ENCODE measurements around the gene GMFB. TPM values are rescaled to one million over a fixed set of nuclear protein-coding genes. Genes with fewer than 3 reads are reported as not detected.

The GMFB gene
- total and polyA plus RNA-seq, 10 of the 15 experiments (the other 5 are each of a cell fraction or from before 2014, with no cell fraction given) = 29.3 to 71.0 (median 50.8) TPM

DNA sequence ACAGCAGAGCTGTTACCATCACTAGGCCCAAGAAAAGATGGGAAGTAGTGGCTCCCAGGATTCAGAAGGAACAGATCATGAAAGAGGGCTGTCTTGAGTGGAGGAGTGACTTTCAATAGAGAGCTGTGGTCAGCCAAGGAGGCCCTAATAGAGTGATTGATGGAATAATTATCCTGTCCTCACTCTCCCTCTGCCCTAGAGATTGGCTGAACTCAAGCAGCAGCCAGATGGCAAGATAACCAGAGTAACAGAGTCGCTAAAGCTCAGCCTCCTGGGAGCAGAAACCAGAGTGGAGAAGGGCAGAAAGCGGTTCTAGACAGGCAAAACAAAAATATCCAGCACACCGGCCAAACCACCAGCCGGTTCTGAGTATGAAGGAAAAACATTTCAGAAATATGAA, 23.1 kb downstream of the GMFB start:
- Histone ChIP-seq H3K9ac (ENCODE audit: control insufficient read depth, insufficient read depth, low read length) (no peak overlapping the region), H3K27me3 (replicated peaks in 1 of 2; ENCODE audit: control insufficient read depth in 2 of 2, insufficient read depth in 2 of 2, low read length in 1 of 2) (no peaks in the 10 kb centered on the region), H3K4me2 (ENCODE audit: control insufficient read depth, insufficient read depth) (no peak overlapping the region), H4K20me1 (ENCODE audit: control insufficient read depth, insufficient read depth) (no peaks in the 10 kb centered on the region), H3K4me1 (ENCODE audit: control insufficient read depth, insufficient read depth, low read length) (no peaks in the 10 kb centered on the region), H3K9me3 (replicated peaks; ENCODE audit: control insufficient read depth, insufficient read depth, low read length) (peaks cover 3% of the 10 kb centered on the region; the same call in 2 of the 3 replicates), H3K4me3 (no peak overlapping the region), H3K79me2 (ENCODE audit: control insufficient read depth, insufficient read depth, low read length) (no peaks in the 10 kb centered on the region), H2AFZ (ENCODE audit: control insufficient read depth, low read depth, low read length) (no peak overlapping the region), H3K36me3 (ENCODE audit: control insufficient read depth in 2 of 2, insufficient read depth in 2 of 2, low read length in 1 of 2) (no peaks in the 10 kb centered on the region), H3K27ac (ENCODE audit: control insufficient read depth, insufficient read depth) (no peak overlapping the region)
- no peak for DNase-seq (ENCODE audit: low read depth, low spot score)
- in situ Hi-C loops (cut with MboI) (no loop called here), intact Hi-C loops (cut with micrococcal nuclease; ENCODE audit: unreplicated experiment) (no loop called here)
- ChIA-PET POLR2A (no interaction called here), CTCF (no interaction called here), SMC1A (ENCODE audit: uncharacterized antibody, unreplicated experiment) (interaction anchor here (1.3 kb wide), 1 partner anchor 22 kb away, joined by 3 read pairs; no protein-coding TSS in a partner anchor), RAD21 (ENCODE audit: unreplicated experiment) (no interaction called here)
- TF ChIP-seq, protein P1, sequence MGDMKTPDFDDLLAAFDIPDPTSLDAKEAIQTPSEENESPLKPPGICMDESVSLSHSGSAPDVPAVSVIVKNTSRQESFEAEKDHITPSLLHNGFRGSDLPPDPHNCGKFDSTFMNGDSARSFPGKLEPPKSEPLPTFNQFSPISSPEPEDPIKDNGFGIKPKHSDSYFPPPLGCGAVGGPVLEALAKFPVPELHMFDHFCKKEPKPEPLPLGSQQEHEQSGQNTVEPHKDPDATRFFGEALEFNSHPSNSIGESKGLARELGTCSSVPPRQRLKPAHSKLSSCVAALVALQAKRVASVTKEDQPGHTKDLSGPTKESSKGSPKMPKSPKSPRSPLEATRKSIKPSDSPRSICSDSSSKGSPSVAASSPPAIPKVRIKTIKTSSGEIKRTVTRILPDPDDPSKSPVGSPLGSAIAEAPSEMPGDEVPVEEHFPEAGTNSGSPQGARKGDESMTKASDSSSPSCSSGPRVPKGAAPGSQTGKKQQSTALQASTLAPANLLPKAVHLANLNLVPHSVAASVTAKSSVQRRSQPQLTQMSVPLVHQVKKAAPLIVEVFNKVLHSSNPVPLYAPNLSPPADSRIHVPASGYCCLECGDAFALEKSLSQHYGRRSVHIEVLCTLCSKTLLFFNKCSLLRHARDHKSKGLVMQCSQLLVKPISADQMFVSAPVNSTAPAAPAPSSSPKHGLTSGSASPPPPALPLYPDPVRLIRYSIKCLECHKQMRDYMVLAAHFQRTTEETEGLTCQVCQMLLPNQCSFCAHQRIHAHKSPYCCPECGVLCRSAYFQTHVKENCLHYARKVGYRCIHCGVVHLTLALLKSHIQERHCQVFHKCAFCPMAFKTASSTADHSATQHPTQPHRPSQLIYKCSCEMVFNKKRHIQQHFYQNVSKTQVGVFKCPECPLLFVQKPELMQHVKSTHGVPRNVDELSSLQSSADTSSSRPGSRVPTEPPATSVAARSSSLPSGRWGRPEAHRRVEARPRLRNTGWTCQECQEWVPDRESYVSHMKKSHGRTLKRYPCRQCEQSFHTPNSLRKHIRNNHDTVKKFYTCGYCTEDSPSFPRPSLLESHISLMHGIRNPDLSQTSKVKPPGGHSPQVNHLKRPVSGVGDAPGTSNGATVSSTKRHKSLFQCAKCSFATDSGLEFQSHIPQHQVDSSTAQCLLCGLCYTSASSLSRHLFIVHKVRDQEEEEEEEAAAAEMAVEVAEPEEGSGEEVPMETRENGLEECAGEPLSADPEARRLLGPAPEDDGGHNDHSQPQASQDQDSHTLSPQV (IDR thresholded peaks at IDR 0.05) = no peak
- TF ChIP-seq RAD51 (IDR thresholded peaks at IDR 0.05) (no peak), NFIC (IDR thresholded peaks at IDR 0.05; ENCODE audit: low read depth, low read length) (no peak), NFYA (IDR thresholded peaks at IDR 0.05; ENCODE audit: borderline replicate concordance, low read depth, low read length) (no peak), POLR2AphosphoS5 (IDR thresholded peaks at IDR 0.05; ENCODE audit: low read length) (no peak), NBN (IDR thresholded peaks at IDR 0.05) (no peak), ZNF217 (IDR thresholded peaks at IDR 0.05) (no peak)
- ATAC-seq = no peak
- FAIRE-seq = no peak
- no TSS peak for BruUV-seq (replicated peaks)
- 51% methylated on average over 4 of the region's 4 CpGs for WGBS (ENCODE audit: insufficient coverage, insufficient replicate concordance, low lambda C conversion rate, missing lambda C conversion rate)
